Measurements from ENCODE around the gene GBE1.
A peak's percentile ranks its signal among the peaks of the same experiment; 100 is the strongest.

The GBE1 gene

DNA sequence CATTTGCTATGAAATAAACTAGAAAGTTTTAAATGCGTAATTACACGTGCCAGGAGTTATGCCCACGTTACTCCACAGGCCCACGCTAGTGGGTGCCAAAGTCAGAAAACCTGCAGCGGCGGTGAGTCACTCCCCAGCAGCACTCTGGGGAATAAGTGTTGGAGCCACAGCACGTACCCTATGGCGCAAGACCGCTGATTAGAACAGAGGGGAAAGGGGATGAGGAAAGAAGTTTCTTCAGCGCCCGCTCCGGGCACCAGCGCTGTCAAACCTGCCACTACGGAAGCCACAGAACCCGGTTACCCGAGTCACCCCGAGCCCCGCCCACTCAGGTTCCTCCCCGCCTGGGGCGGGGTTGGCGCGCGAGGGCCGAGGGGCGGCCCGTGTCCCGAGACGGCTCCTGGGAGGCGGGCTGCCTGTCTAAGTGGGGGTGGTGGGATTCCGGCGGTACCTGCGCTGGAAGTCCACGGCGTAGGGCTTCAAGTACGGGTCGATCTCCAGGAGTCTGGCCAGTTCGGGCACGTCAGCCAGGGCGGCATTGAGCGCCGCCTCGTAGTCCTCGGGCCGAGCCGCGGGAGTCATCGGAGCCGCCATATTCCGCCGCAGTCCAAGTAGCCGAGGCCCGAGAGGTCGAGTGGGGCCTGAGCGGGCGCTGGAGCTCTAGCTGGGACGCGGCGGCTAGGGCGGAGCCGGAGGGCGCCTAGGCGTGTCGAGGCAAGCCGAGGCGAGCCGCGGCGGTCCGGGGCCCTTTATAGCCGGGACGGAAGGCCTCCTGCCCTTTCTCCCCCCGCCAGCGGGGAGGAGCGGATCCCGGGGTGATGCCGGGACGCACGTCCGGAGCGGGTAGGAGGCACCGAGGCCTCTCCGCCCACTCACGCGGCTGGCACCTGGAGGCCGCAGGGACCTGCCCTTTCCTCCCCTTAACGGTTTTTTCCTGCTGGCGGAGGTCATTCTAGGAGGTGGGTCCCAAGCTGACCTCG, at the start of gene GBE1:
Gene GBE1, minus strand, starts transcription at position 722 of the 980 bp plus-strand sequence. Its CDS starts 128 bp downstream, at position 594.
- peak; percentile 85 for ATAC-seq (replicated peaks; ENCODE audit: extremely low read depth, poor library complexity, severe bottlenecking)
- Mint-ChIP-seq H3K9me3 (no peaks in the 10 kb centered on the region), H3K36me3 (ENCODE audit: insufficient read depth) (peaks cover 10% of the 10 kb centered on the region), H3K4me3 (peak within 1 kb of the TSS; percentile 90), H3K4me1 (peaks cover 21% of the 10 kb centered on the region), H3K27ac (ENCODE audit: low read depth) (peak within 1 kb of the TSS; percentile 93), H3K27me3 (no peaks in the 10 kb centered on the region)
- DNase-seq (ENCODE audit: low spot score in 2 of 2), result peak; percentile 82 to 83

DNA sequence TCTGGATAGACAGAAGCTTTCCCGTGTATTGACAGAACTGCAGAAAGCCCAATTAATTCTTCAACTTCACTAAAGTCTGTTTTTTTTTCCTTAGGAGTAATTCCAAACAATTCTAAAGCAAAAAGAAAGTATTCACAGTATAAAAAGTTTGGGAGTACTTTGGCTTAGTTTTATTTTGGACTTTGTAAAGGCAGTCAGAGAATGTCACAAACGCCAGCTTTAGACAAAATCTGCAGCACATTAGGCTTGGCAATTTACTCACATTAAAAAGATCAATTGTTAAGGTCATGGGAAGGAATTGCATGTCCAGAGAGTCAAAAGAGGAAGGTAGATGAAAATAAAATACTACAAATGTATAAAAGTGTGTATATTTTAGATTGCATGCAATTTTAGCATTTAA, 47.5 kb upstream of the GBE1 start:
- H3K36me3 Mint-ChIP-seq (ENCODE audit: insufficient read depth), result no peaks in the 10 kb centered on the region
- H3K4me3 Mint-ChIP-seq, result no peak overlapping the region
- no peak for DNase-seq (ENCODE audit: low spot score in 2 of 2)
- H3K27me3 Mint-ChIP-seq, result no peaks in the 10 kb centered on the region
- ATAC-seq (replicated peaks; ENCODE audit: extremely low read depth, poor library complexity, severe bottlenecking), result no peak
- H3K4me1 Mint-ChIP-seq, result no peaks in the 10 kb centered on the region
- H3K9me3 Mint-ChIP-seq, result no peaks in the 10 kb centered on the region
- no peak overlapping the region for H3K27ac Mint-ChIP-seq (ENCODE audit: low read depth)

GRCh38 chr3:81799403-81799802, 38.0 kb upstream of the GBE1 start:
- DNase-seq (ENCODE audit: low spot score in 2 of 2) (no peak), ATAC-seq (replicated peaks; ENCODE audit: extremely low read depth, poor library complexity, severe bottlenecking) (no peak)
- Mint-ChIP-seq H3K4me1 (no peaks in the 10 kb centered on the region), H3K27me3 (no peaks in the 10 kb centered on the region), H3K4me3 (no peak overlapping the region), H3K36me3 (ENCODE audit: insufficient read depth) (no peaks in the 10 kb centered on the region), H3K9me3 (no peaks in the 10 kb centered on the region), H3K27ac (ENCODE audit: low read depth) (no peak overlapping the region)

DNA sequence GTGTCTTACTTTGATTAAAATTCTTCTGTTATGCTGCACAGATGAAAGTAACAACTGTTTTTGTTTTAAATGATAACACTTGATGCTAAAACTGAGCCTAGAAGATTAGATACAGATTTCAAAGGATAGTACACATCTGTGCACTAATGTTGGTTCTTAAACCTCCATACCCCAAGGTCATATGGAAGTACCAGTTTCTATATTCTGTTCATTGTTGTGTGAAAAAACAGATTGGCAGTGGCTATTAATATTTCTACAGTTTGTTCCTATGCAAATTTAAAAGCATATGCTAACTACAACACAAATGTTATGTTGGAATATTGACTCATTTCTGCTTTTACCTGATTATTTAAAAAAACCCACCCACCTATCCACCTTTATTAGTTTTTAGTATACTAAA, 32.0 kb upstream of the GBE1 start:
- no peak overlapping the region for H3K27ac Mint-ChIP-seq (ENCODE audit: low read depth)
- H3K27me3 Mint-ChIP-seq, result peaks cover 14% of the 10 kb centered on the region
- no peak for ATAC-seq (replicated peaks; ENCODE audit: extremely low read depth, poor library complexity, severe bottlenecking)
- no peaks in the 10 kb centered on the region for H3K4me1 Mint-ChIP-seq
- no peak for DNase-seq (ENCODE audit: low spot score in 2 of 2)
- H3K36me3 Mint-ChIP-seq (ENCODE audit: insufficient read depth), result no peaks in the 10 kb centered on the region
- H3K4me3 Mint-ChIP-seq, result no peak overlapping the region
- H3K9me3 Mint-ChIP-seq, result no peaks in the 10 kb centered on the region

GRCh38 chr3:81790117-81790516, 28.7 kb upstream of the GBE1 start:
- ATAC-seq (replicated peaks; ENCODE audit: extremely low read depth, poor library complexity, severe bottlenecking), result no peak
- Mint-ChIP-seq H3K9me3 (no peaks in the 10 kb centered on the region), H3K36me3 (ENCODE audit: insufficient read depth) (no peaks in the 10 kb centered on the region), H3K27me3 (peaks cover 35% of the 10 kb centered on the region), H3K4me1 (no peaks in the 10 kb centered on the region), H3K27ac (ENCODE audit: low read depth) (no peak overlapping the region), H3K4me3 (no peak overlapping the region)
- DNase-seq (ENCODE audit: low spot score in 2 of 2), result no peak

GRCh38 chr3:81789691-81790090, 28.2 kb upstream of the GBE1 start:
- ATAC-seq (replicated peaks; ENCODE audit: extremely low read depth, poor library complexity, severe bottlenecking) (no peak), DNase-seq (ENCODE audit: low spot score in 2 of 2) (no peak)
- Mint-ChIP-seq H3K27me3 (peaks cover 37% of the 10 kb centered on the region), H3K4me3 (no peak overlapping the region), H3K4me1 (no peaks in the 10 kb centered on the region), H3K36me3 (ENCODE audit: insufficient read depth) (no peaks in the 10 kb centered on the region), H3K27ac (ENCODE audit: low read depth) (no peak overlapping the region), H3K9me3 (no peaks in the 10 kb centered on the region)

DNA sequence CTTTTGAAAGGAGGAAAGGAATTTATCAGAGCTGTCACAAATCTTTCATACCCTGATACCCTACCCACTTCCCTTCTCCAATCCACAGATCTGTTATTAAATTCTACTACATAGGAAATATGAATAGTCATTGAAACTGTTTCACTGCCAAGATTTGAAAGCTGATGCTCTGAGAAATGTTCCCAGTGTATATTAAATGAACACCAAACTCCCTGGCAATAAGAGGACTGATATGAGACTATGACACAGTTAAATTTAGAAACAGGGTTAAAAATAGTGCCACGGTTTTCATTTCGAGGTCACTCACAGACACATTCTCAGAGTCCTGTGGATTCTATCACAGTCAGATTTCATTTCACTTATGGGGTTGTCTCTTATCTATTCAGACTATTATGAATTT, 27.2 kb upstream of the GBE1 start:
- ATAC-seq (replicated peaks; ENCODE audit: extremely low read depth, poor library complexity, severe bottlenecking) (no peak), DNase-seq (ENCODE audit: low spot score in 2 of 2) (no peak)
- Mint-ChIP-seq H3K36me3 (ENCODE audit: insufficient read depth) (no peaks in the 10 kb centered on the region), H3K27me3 (peaks cover 48% of the 10 kb centered on the region), H3K9me3 (peaks cover 3% of the 10 kb centered on the region), H3K4me1 (no peaks in the 10 kb centered on the region), H3K4me3 (no peak overlapping the region), H3K27ac (ENCODE audit: low read depth) (no peak overlapping the region)

DNA sequence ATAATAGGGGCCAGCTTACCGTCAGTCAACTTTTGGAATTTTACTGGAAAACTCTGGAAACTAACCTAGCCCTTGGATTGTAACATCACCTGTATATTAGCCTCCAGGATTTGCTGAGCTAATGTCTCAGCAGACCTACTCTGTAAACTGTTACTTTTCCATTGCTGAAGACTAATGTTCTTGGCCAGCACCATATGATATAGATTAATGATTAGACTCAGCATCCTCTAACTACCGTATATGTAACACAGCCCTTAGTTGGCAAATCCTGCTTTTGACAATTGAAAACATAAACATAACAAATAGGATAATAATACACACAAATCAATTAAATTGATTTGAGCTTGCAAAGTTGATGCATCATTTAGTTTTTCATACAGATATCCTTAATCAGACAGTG, 26.6 kb upstream of the GBE1 start:
- DNase-seq (ENCODE audit: low spot score in 2 of 2) (no peak), ATAC-seq (replicated peaks; ENCODE audit: extremely low read depth, poor library complexity, severe bottlenecking) (no peak)
- H3K36me3 Mint-ChIP-seq (ENCODE audit: insufficient read depth), result no peaks in the 10 kb centered on the region
- peaks cover 51% of the 10 kb centered on the region for H3K27me3 Mint-ChIP-seq
- H3K27ac Mint-ChIP-seq (ENCODE audit: low read depth), result no peak overlapping the region
- H3K9me3 Mint-ChIP-seq, result peaks cover 4% of the 10 kb centered on the region
- H3K4me3 Mint-ChIP-seq, result no peak overlapping the region
- H3K4me1 Mint-ChIP-seq, result no peaks in the 10 kb centered on the region

GRCh38 chr3:81782585-81782984, 21.1 kb upstream of the GBE1 start:
- DNase-seq (ENCODE audit: low spot score in 2 of 2) (no peak), ATAC-seq (replicated peaks; ENCODE audit: extremely low read depth, poor library complexity, severe bottlenecking) (no peak)
- Mint-ChIP-seq H3K27me3 (peaks cover 51% of the 10 kb centered on the region), H3K4me1 (no peaks in the 10 kb centered on the region), H3K27ac (ENCODE audit: low read depth) (no peak overlapping the region), H3K36me3 (ENCODE audit: insufficient read depth) (no peaks in the 10 kb centered on the region), H3K4me3 (no peak overlapping the region), H3K9me3 (peaks cover 4% of the 10 kb centered on the region)

DNA sequence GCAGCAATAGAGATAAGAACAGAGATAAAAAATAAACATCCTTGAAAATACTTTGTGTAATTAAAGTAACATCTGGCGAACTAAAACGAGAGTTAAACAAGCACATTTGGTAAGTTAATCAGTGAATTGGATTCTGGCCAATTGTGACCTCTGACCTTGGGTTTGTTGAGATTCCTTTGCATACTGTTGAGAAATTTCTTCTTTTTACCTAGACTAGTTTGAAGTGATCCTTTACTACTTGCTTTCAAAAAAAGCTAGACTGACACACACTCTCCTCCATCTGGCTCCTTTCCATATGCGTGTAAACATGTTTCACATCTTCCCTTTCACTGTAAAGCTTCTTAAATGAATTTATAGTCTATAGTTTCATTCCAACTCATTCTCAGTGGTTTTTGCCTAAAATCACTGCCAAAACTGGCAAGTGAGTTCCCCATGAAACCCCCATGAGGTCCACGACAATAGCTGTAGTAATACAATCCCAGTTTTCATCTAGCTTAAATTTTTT, 17.3 kb upstream of the GBE1 start:
- Mint-ChIP-seq H3K4me1 (no peaks in the 10 kb centered on the region), H3K9me3 (peaks cover 2% of the 10 kb centered on the region), H3K36me3 (ENCODE audit: insufficient read depth) (no peaks in the 10 kb centered on the region), H3K4me3 (no peak overlapping the region), H3K27me3 (peaks cover 21% of the 10 kb centered on the region), H3K27ac (ENCODE audit: low read depth) (no peak overlapping the region)
- no peak for DNase-seq (ENCODE audit: low spot score in 2 of 2)
- no peak for ATAC-seq (replicated peaks; ENCODE audit: extremely low read depth, poor library complexity, severe bottlenecking)

GRCh38 chr3:81776643-81777042, 15.2 kb upstream of the GBE1 start:
- H3K4me1 Mint-ChIP-seq, result no peaks in the 10 kb centered on the region
- no peaks in the 10 kb centered on the region for H3K36me3 Mint-ChIP-seq (ENCODE audit: insufficient read depth)
- ATAC-seq (replicated peaks; ENCODE audit: extremely low read depth, poor library complexity, severe bottlenecking) (no peak), DNase-seq (ENCODE audit: low spot score in 2 of 2) (no peak)
- H3K9me3 Mint-ChIP-seq, result no peaks in the 10 kb centered on the region
- no peak overlapping the region for H3K27ac Mint-ChIP-seq (ENCODE audit: low read depth)
- H3K4me3 Mint-ChIP-seq, result no peak overlapping the region
- peaks cover 28% of the 10 kb centered on the region for H3K27me3 Mint-ChIP-seq

DNA sequence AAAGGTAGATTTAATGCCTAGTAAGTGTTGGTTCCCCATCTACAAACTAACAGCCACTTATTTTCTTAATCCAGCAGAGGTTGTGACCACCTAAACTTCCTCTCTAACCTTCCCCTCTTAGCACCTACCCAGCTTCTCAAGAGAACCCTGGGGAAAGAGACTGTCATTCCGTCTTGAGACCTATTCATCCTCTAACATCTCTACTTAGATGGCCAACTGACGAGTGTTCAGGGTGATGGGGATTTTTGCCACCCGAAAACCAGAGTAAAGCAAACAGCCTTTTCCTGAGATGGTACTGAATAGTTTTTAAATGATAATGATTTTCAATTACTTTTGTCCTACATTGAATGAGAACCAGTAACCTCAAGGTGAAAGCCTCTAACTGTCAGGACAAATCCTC, 9.3 kb upstream of the GBE1 start:
- H3K36me3 Mint-ChIP-seq (ENCODE audit: insufficient read depth), result no peaks in the 10 kb centered on the region
- no peaks in the 10 kb centered on the region for H3K4me1 Mint-ChIP-seq
- H3K27ac Mint-ChIP-seq (ENCODE audit: low read depth), result no peak overlapping the region
- DNase-seq (ENCODE audit: low spot score in 2 of 2) (no peak), ATAC-seq (replicated peaks; ENCODE audit: extremely low read depth, poor library complexity, severe bottlenecking) (no peak)
- H3K9me3 Mint-ChIP-seq, result no peaks in the 10 kb centered on the region
- peaks cover 41% of the 10 kb centered on the region for H3K27me3 Mint-ChIP-seq
- H3K4me3 Mint-ChIP-seq, result no peak overlapping the region

DNA sequence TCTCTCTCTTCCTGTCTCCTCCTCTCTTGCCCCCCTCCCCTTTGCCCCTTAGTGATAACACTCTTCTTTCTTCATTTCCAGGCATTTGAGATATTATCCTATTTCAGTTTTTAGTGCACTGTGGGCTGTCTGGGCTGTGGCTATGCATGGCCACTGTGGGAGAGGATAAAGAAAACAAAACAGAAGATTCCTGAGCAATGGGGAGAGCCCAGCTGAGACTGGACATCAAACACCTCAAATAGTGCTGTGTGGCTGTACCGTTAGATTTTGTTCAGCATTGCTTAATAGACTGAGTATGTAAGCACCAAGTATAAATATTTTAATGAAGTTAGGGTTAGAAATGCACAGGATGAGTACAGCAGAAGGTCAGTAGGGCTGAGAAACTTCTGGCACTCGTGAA, 7.9 kb upstream of the GBE1 start:
- Mint-ChIP-seq H3K27me3 (peaks cover 41% of the 10 kb centered on the region), H3K9me3 (no peaks in the 10 kb centered on the region), H3K27ac (ENCODE audit: low read depth) (no peak overlapping the region), H3K4me1 (no peaks in the 10 kb centered on the region), H3K4me3 (no peak overlapping the region), H3K36me3 (ENCODE audit: insufficient read depth) (no peaks in the 10 kb centered on the region)
- ATAC-seq (replicated peaks; ENCODE audit: extremely low read depth, poor library complexity, severe bottlenecking) (no peak), DNase-seq (ENCODE audit: low spot score in 2 of 2) (no peak)
